Measurements from ENCODE around the gene NOX3. TPM values are rescaled to one million over a fixed set of nuclear protein-coding genes. Genes with fewer than 3 reads are reported as not detected.

Gene NOX3
- total and polyA plus RNA-seq, 2 experiments from 2014 or later = not detected

DNA sequence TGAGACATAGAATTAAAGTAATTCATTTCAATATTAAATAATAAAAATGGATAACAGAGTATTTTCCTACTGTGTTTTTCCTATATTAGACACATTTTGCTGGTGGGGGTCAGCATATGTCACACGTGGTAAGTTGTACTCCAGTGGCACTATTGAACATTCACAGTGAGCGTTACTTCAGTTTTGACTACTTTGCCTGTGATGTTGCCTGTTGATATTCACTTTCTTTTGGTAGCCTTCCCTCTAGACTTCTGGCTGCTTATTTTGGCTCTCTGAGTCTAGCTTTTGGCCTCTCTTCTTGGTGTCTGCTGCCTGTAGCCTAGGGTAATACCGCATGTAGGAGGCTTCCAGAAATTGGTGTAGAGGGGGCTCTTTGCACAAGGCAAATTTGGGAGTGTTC lies 76.9 kb downstream of the NOX3 start (continued):
- TF ChIP-seq STAT1 (IDR thresholded peaks at IDR 0.05; ENCODE audit: unreplicated experiment) (no peak), EZH2phosphoT487 (IDR thresholded peaks at IDR 0.05; ENCODE audit: unreplicated experiment) (no peak), ZNF114 (CRISPR knock-in tag; IDR thresholded peaks at IDR 0.05) (no peak), POLR2AphosphoS5 (IDR thresholded peaks at IDR 0.05; ENCODE audit: low read depth) (no peak)
- TF ChIP-seq, protein P1, sequence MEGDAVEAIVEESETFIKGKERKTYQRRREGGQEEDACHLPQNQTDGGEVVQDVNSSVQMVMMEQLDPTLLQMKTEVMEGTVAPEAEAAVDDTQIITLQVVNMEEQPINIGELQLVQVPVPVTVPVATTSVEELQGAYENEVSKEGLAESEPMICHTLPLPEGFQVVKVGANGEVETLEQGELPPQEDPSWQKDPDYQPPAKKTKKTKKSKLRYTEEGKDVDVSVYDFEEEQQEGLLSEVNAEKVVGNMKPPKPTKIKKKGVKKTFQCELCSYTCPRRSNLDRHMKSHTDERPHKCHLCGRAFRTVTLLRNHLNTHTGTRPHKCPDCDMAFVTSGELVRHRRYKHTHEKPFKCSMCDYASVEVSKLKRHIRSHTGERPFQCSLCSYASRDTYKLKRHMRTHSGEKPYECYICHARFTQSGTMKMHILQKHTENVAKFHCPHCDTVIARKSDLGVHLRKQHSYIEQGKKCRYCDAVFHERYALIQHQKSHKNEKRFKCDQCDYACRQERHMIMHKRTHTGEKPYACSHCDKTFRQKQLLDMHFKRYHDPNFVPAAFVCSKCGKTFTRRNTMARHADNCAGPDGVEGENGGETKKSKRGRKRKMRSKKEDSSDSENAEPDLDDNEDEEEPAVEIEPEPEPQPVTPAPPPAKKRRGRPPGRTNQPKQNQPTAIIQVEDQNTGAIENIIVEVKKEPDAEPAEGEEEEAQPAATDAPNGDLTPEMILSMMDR (conservative IDR thresholded peaks at IDR 0.05; ENCODE audit: low read depth in 2 of 2) = no peak

GRCh38 chr6:155378276-155378675 lies 77.4 kb downstream of the NOX3 start:
- H3K4me1 ChIP-seq (ENCODE audit: insufficient read depth) = no peaks in the 10 kb centered on the region
- Mint-ChIP-seq H3K36me3 (ENCODE audit: low read depth) (no peaks in the 10 kb centered on the region), H3K4me1 (no peaks in the 10 kb centered on the region), H3K27ac (no peak overlapping the region), H3K27me3 (ENCODE audit: insufficient read depth, low read depth, poor library complexity) (peaks cover 2% of the 10 kb centered on the region), H3K9me3 (no peaks in the 10 kb centered on the region), H3K4me3 (no peak overlapping the region)
- no peak overlapping the region for H3K4me3 ChIP-seq
- ATAC-seq = no peak
- no peaks in the 10 kb centered on the region for H3F3A ChIP-seq (replicated peaks; ENCODE audit: low read depth)
- H3K36me3 ChIP-seq (ENCODE audit: insufficient read depth) = no peaks in the 10 kb centered on the region
- no peak overlapping the region for H3K27ac ChIP-seq (ENCODE audit: low read depth)
- no peaks in the 10 kb centered on the region for H3K9me2 ChIP-seq (ENCODE audit: insufficient read depth)
- H3K4me2 ChIP-seq = no peak overlapping the region
- no peaks in the 10 kb centered on the region for H4K20me1 ChIP-seq (replicated peaks; ENCODE audit: insufficient read depth)
- DNase-seq (ENCODE audit: low spot score) = no peak
- no peak overlapping the region for H2AFZ ChIP-seq
- H3K79me2 ChIP-seq (replicated peaks; ENCODE audit: insufficient read depth) = no peaks in the 10 kb centered on the region
- H3K27me3 ChIP-seq (ENCODE audit: insufficient read depth) = no peaks in the 10 kb centered on the region
- TF ChIP-seq POLR2AphosphoS5 (IDR thresholded peaks at IDR 0.05; ENCODE audit: low read depth) (no peak), ZNF331 (CRISPR knock-in tag; IDR thresholded peaks at IDR 0.05; ENCODE audit: low read depth) (no peak), ZNF114 (CRISPR knock-in tag; IDR thresholded peaks at IDR 0.05) (no peak), ZNF462 (CRISPR knock-in tag; IDR thresholded peaks at IDR 0.05) (no peak), EZH2phosphoT487 (IDR thresholded peaks at IDR 0.05; ENCODE audit: unreplicated experiment) (no peak), EZH2 (IDR thresholded peaks at IDR 0.05; ENCODE audit: low read depth, unreplicated experiment) (no peak), CREB1 (CRISPR knock-in tag; IDR thresholded peaks at IDR 0.05; ENCODE audit: low read depth) (no peak), ETS1 (IDR thresholded peaks at IDR 0.05) (no peak), JUNB (IDR thresholded peaks at IDR 0.05; ENCODE audit: unreplicated experiment) (no peak), NANOG (IDR thresholded peaks at IDR 0.05; ENCODE audit: borderline replicate concordance) (no peak), STAT1 (IDR thresholded peaks at IDR 0.05; ENCODE audit: unreplicated experiment) (no peak)
- TF ChIP-seq, protein P1 (conservative IDR thresholded peaks at IDR 0.05; ENCODE audit: low read depth in 2 of 2) = no peak
